GM19351 (cell line): ENCODE results near the gene NFAM1.

Experiments used
- ATAC-seq: cut with Tn5 transposase; IDR thresholded peaks from one replicate; pipeline ENCODE4 v1.9.1; 2021; ENCODE audit warnings: mild to moderate bottlenecking, moderate library complexity; ENCODE audit not compliant: unreplicated experiment

NFAM1 gene

GRCh38 chr22:42439821-42440674, 7.8 kb upstream of the NFAM1 start:
- ATAC-seq = no peak

GRCh38 chr22:42439021-42439567, 6.9 kb upstream of the NFAM1 start:
- ATAC-seq = no peak

GRCh38 chr22:42438293-42438650, 6.1 kb upstream of the NFAM1 start:
- ATAC-seq = no peak

GRCh38 chr22:42437488-42438292, 5.5 kb upstream of the NFAM1 start:
- ATAC-seq = no peak

GRCh38 chr22:42436404-42436803, 4.2 kb upstream of the NFAM1 start:
- ATAC-seq = no peak

- ATAC-seq = no peak
Measured at GRCh38 chr22:42434748-42435425, 2.7 kb upstream of the NFAM1 start.

GRCh38 chr22:42433754-42434682, 1.8 kb upstream of the NFAM1 start:
- ATAC-seq = no peak

GRCh38 chr22:42432818-42433217, 615 bp upstream of the NFAM1 start:
- no peak for ATAC-seq

- ATAC-seq = no peak
Measured at GRCh38 chr22:42431401-42432019, 693 bp downstream of the NFAM1 start.

- no peak for ATAC-seq
Measured at GRCh38 chr22:42430528-42431125, 1.6 kb downstream of the NFAM1 start.

- no peak for ATAC-seq
Measured at GRCh38 chr22:42428760-42429159, 3.4 kb downstream of the NFAM1 start.

GRCh38 chr22:42428025-42428424, 4.2 kb downstream of the NFAM1 start:
- no peak for ATAC-seq

GRCh38 chr22:42427167-42427566, 5.0 kb downstream of the NFAM1 start:
- ATAC-seq = no peak

GRCh38 chr22:42425989-42426355, 6.2 kb downstream of the NFAM1 start:
- no peak for ATAC-seq

- ATAC-seq = no peak
Measured at GRCh38 chr22:42425337-42425988, 6.7 kb downstream of the NFAM1 start.

GRCh38 chr22:42419243-42419881, 12.8 kb downstream of the NFAM1 start:
- ATAC-seq = no peak

- no peak for ATAC-seq
Measured at GRCh38 chr22:42418811-42419242, 13.4 kb downstream of the NFAM1 start.

- no peak for ATAC-seq
Measured at GRCh38 chr22:42417645-42418305, 14.4 kb downstream of the NFAM1 start.
